Measurements from ENCODE around the gene PLPP3.

PLPP3 gene

DNA sequence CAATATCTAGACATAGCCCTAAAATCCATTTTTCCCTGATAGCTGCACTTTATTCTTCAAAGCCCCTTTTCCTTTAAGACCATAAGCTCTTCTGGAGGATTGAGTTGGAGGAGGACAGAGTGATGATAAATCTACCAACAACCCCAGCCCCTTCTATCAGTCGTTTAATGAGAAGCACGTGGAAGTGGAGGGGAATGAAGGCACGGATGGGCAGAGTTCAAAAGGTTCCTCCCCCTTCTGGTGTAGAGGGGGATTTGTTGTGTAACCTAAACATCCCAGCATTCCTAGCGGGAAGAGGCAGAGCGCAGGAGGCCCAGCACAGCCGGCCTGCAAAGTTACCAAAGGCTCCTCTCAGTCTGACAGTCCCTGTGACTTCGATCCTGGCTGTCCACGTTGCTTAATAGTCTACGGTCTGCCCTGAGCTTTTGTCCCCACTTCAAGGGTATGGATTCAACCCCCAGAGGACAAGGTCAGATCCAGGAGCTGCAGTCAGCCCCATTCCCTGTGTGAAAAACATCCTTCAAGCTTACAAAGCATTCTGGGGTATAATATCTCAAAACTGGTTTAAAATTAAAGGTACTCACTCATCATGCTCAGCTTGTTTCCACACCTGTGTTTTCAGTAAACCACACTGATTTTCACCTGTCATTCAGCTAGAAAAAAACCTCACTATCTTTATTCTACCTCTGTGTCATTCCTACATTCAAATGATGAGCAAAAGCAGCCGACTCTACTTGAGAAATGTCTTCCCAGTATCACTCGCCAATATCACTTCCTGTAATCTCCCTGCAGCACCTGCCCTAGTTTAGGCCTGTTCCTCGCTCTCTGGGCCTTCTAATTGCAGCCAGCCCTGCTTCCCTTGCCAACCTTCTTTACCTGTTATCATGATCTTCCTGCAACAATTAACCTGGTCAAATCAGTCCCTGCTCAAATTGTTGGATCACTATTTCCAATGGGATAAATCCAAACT lies 117.9 kb downstream of the PLPP3 start:
- no peak for DNase-seq (ENCODE audit: low read depth)

DNA sequence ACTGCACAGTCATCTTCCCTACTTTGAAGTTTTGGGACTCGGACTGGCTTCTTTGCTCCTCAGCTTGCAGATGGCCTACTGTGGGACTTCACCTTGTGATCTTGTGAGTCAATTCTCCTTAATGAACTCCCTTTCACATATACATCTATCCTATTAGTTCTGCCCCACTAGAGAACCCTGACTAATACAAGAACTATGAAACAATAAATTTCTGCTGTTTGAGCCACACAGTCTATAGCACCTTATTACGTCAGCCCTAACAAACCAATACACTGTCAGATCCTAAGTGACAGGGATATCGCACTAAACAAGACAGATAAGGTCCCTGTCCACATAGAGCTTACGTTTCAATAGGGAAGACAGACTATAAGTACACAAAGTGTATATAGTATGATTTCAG lies 120.1 kb downstream of the PLPP3 start:
- DNase-seq (ENCODE audit: low read depth) = no peak

DNA sequence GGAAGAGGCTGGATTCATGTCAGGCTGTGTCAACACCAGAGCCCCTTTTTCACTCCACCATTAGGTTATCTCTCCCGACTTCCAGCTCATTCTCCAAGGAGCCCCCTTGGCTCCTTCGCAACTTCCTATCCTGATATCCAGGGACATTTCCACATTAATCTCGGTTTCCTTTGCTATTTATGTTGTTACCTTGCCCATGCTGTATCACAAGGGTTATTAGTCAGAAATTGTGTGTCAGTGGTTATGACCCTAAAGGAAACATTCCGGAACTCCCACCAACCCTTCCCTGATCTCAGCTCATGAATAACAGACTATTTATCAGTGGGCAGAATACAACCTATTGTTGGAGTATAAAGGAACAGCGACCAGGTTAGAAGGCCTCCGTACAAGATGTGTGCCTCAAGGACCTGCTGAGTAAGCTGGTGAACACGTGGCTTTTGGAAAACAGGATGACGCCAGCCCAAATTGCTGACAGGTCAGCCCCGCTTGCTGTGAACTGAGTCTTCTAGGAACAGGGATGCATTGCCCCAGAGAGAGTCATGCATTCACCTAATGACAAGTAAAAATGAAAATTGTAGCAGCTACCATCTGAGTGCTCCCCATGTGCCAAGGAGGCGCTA lies 121.5 kb downstream of the PLPP3 start:
- DNase-seq (ENCODE audit: low read depth) = no peak

DNA sequence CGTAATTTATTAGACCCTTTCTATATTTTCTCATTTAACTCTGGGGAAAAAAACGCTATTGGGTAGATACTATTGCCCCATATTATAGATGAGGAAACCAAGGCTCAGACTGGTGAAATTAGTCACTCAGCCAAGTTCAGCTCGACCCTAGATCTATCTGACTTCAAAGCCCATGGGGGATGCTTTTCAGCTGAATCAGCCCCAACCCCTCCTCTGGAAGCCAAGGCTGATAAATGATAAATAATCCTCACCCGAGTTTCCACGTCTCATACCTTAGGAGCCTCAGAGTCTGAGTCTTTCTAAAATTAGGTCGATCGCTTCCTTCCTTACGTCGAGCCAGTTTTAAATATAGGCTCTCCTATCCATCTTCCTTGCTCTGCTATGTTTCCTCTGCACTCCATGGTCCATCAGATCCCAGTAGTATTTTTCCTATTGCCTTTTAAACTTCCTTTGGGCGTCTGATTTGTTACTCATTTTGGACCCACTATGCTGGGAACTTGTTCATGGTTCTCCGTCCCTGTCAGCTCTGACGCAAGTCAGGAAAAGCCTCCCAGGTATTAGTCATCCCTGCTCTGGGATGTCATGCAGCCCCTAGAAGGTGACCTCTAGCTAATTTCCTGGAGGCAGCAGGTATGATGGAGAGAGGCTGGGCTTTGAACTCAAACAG lies 122.8 kb downstream of the PLPP3 start:
- no peak for DNase-seq (ENCODE audit: low read depth)

DNA sequence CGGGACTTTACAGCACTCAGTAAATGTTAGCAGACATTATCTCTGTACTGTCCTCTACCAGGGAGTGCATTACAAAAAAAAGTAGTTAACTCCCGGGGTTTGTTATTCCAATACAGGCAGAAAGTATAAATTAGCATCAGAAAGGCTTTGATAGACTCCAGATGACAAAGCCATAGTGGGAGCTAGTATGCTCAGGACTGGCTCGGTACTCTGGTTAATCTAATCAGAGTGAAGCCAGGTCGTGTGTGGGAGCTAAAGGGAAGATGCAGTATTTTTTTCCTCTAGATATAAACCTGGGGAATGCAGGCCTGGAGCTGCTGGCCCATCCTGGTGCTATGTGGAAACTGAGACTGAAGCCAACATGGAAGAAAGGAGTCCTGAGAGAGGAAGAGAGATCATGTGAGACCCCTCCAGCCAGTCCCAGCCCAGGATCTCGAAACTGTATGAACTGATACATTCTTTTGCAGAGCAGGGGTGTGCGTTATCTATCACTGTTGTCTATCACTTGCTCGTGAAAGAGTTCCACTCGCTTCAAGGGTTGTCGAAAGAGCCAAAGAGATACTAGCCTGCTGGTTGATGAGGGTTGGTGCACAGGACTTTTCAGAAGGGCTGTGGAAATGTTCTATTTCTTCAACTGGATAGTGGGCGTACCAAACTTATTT lies 125.8 kb downstream of the PLPP3 start:
- no peak for DNase-seq (ENCODE audit: low read depth)

DNA sequence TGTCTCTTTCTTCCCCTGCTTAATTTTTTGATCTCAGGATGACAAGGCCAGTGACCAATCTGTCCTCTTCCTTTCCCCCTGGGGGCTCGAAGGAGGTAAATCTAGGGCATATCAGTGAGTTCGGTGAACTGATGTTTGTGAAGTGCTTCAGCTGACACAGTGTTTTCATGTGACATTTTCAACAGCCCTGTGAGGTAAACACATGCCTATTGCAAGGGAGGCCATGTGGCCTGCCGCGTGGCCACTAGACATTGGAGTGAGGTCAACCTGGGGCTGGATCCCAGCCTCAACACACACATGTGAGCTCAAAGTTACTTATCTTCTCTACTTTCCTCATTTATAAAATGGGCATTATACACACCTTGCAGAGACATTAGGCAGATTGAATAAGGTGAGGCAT lies 126.3 kb downstream of the PLPP3 start:
- DNase-seq (ENCODE audit: low read depth) = no peak

DNA sequence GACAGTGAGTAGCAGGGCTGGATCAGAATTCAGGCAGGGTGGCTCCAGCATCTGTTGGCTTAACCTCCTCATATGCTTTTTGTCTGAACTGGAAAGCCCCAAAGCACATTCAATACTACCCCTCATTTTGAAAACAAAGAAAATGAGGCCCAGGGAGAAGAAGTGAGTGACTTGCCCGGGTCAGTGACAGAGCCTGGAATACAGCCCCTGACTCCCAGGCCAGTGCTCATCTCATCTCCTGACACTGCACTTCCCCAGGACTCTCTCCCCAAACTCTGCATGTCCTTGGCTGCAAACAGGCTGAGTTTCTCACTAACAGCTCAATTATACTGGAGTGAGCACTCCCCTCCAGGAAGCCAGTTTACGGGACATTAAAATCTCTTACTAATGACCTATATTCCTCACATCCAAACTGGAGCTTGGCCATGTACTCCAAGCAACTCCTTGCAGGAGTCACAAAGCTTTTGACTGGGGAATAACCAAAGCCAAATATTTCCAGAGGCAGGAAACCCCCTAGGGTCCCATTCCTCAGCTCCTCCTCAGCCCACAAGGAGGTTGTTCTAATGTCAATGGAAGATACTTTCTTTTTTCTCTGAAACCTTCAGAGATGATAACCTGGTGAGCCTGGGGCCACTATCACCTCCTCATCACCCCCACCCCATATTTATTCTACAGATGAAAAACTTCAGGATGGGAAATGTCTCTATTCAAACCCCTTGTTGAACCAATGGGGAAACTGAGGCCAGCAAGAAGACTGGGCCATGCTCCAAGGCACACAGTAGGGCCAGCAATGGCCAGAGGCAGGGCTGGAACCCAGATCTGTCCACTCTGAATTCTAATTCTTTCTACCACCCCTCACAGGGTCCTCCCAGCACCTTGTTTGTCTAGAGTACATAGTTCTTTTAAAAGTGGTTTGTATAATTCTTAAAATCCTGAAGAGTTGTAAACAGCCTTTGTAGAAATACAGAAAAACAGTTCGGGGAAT lies 127.0 kb downstream of the PLPP3 start:
- no peak for DNase-seq (ENCODE audit: low read depth)

DNA sequence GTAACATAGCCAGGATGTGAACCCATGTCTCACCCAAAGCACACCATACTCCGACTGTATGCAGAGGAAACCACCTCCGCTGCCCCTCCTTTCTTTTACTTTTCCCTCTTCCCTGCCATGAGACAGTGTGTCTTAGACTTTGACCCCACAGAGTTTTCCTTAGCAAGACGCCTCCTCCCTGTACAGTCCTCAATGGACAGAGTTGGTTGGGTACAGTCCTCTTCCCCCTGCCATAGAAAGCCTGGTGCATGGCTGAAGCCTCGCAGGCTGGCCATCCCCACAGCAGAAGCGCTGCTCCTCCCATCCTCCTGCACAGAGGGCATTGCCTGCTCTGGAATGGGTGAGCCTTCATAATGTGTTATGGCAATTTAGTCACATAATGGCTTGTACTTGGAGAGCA lies 127.9 kb downstream of the PLPP3 start:
- DNase-seq (ENCODE audit: low read depth) = no peak

DNA sequence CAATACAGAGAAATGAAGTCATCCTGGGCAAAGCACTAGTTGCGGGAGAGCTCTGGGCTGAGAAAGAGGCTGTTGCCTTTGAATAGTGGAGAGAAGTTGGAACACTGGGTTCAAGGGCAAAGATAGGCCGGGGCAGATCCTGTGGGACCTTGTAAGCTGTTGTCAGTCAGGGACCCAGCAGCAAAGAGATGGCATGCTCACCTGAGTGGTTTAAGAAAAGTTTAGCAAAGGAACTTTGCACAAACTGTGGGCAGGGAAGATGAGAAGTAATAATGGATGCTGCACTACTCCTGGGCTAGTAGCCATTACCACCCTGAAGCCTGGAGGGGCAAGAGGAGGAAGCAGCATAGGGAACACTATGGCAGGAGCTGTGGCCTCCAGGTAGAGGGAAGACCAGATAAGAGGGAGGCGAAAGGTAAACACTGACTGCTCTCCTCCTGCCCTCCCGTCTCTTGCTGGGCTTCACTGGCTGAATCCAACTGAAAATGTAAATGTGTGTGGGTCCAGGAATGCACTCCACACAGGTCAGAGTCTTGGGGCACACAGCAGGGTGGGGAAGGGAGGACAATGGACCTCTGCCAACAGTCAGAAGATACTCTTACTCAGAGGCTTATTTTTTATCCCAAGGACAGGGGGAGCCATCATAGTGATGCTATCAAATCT lies 129.2 kb downstream of the PLPP3 start:
- no peak for DNase-seq (ENCODE audit: low read depth)

DNA sequence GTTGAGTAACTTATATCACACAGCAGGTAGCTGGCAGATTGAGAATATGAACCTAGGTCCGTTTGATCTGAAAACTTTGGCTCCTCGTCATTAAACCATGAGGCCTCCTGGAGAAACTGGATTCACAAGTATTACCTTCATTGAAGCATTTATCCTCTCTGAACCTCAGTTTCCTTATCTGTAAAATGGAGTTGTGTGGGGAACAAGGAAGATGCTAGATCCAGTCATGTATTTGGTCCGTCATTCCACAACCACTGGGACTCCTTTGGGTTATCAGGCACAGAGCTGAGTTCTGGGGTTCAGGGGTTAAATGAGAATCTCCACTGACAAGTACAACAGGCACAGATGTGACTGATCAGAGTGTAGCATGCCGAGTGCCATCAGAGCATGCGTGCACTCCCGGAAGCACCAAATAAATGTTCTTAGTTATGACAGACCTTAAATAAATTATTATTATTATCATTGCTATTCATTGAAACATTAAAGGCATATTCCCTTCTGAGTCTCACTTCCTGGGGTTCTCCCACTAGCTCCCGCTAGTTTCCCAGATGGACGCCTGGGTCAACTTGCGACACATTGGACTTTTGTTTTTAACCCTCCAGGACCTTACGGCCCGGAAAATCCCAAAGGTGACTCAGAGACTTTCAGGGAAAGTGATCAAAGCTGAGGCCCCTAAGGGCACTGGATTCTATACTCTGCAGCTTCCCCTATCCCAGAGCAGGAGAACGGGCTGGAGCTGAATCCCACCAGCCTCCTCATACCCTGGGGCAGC lies 130.6 kb downstream of the PLPP3 start:
- no peak for DNase-seq (ENCODE audit: low read depth)

DNA sequence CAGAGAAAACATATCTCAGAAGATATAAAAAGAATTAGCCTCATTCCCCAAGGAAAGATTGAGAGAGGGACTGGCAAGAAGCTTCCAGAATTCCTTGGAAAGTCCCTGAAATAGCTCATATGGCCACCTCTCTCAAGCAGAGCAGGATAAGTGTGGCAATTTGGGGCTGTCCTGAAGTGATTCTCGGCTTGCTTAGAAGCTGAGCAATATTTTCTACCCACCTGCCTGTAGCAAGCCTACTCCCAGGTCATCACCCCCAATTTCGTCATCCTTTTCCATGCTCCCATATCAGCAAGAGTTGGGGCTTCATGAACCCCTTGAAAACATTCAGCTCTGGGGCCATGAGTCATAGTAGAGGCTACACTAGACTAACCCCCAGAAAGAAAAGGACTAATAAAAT lies 131.5 kb downstream of the PLPP3 start:
- DNase-seq (ENCODE audit: low read depth) = no peak

DNA sequence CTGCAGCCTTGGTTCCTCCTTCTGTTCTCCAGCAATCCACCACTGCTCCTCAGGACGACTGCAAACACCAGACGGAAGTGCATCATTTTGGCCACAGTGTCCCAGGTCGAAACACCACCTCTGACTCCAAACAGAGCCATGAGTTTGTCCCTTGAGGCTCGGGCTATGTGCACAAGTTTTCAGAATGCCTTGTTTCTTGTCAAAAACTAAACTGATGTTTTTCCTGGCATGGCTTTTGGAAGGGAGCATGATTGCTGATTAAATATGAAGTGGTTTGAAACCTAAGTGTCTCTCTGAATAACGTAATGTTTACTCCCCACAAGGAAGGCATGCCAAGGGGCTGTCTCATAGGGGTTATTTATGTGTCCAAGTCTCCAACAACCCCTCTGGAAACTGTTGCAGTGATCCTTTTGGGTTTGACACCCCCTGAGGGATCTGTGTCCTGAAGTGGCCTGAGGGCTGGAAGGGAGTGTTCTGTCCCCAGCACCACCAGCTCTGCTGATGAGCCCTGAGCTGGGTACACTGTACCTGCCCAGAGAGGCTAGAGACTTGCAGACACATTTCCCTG lies 132.7 kb downstream of the PLPP3 start:
- DNase-seq (ENCODE audit: low read depth) = no peak

DNA sequence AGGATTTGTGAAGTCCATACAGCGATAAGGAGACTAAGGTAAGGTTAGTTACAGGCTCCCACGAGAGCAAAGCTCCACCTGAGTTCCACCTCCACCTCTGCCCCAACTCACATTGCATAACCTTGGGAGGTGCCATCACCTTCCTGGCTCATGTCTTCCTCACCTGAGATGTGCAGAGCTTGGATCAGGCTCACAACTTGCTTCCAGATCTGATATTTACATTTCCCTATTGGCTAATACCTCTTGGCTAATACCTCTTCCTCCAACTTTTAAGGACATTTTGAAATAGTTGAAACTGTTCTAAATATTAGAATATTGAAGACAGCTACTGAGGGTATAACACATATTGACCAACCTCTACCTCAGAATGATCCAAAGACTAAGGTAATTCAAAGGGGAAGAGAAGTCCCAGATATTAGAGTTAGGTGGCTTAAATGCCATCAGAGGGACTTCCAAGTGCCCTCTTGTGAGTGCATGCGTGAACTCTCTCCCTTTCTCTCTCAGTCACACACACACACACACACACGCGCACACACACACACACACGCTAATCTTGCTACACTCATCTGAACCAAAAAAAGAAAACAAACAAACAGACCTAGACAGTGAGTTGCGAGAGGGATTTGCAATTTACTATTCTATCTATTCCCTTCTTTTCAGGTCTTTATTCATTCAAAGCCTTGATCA lies 134.3 kb downstream of the PLPP3 start:
- no peak for DNase-seq (ENCODE audit: low read depth)

Measured in GM04504 (cell line).